ENCODE measurements around the gene USP20. TPM values are rescaled to one million over a fixed set of nuclear protein-coding genes. Genes with fewer than 3 reads are reported as not detected.

Gene USP20
- total RNA-seq, 6 donors from 2014 or later: 17.3 to 75.4 (median 26.2) TPM

GRCh38 chr9:129861447-129861827 lies 26.2 kb downstream of the USP20 start:
- Histone ChIP-seq H3K27ac (no peak overlapping the region), H3K4me3 (no peak overlapping the region), H3K9me3 (no peaks in the 10 kb centered on the region), H3K4me1 (no peaks in the 10 kb centered on the region), H3K36me3 (peaks cover 8 to 74% (median 45%) of the 10 kb centered on the region in 4 donors), H3K27me3 (no peaks in the 10 kb centered on the region)
- WGBS, 2 donors: 80 to 86% methylated on average over 8 to 12 of the region's 12 CpGs
- ATAC-seq (ENCODE audit: low FRiP score in 2 of 2) (no peak), DNase-seq (no peak)
- TF ChIP-seq EP300 (IDR thresholded peaks at IDR 0.05): no peak
- no peak for TF ChIP-seq POLR2A (IDR thresholded peaks at IDR 0.05)
- no peak for TF ChIP-seq CTCF (IDR thresholded peaks at IDR 0.05)
- TF ChIP-seq POLR2AphosphoS5 (IDR thresholded peaks at IDR 0.05): no peak

GRCh38 chr9:129863059-129863690 lies 27.9 kb downstream of the USP20 start:
- Histone ChIP-seq H3K9me3 (no peaks in the 10 kb centered on the region), H3K4me1 (no peaks in the 10 kb centered on the region), H3K4me3 (no peak overlapping the region), H3K36me3 (peaks cover 8 to 63% (median 44%) of the 10 kb centered on the region in 4 donors), H3K27me3 (no peaks in the 10 kb centered on the region), H3K27ac (no peak overlapping the region)
- ATAC-seq (ENCODE audit: low FRiP score in 2 of 2) (peak in 1 of 2 donors; percentile 20), DNase-seq (peak in 1 of 2 donors; percentile 53)
- TF ChIP-seq EP300 (IDR thresholded peaks at IDR 0.05) (no peak), POLR2AphosphoS5 (IDR thresholded peaks at IDR 0.05) (peak in 1 of 2 donors; percentile 38)
- 63 to 64% methylated on average over 7 to 13 of the region's 14 CpGs for WGBS, 2 donors

DNA sequence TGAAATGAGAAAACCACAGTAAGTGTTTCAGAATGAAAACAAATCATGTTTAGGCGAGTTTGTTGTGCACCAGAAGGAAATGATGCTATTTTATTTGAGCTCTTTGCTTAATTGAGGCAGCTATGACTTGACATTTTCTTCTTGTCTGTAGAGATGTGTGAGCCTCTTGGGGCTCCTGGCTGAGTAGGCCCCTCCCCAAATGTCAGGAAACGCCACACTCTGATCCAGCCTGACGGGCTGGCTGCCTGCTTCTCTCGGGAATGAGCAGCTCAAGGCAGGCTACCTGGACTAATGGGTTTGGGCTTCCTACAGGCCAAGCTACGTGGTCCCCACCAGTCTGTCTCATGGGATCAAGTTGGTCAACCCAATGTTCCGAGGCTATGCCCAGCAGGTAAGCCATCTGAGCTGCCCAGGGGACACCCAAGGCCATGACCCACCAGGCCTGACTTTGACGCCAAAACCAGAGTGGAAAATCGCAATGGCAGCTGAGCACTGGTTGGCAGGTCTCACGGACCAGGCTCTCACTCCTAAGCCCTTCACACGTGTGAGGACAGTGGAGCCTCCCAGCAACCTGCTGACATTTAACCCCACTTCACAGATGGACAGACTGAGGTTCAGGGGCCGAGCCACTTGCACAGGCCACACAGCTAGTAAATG lies 29.9 kb downstream of the USP20 start:
- no peaks in the 10 kb centered on the region for H3K4me1 ChIP-seq
- ATAC-seq (ENCODE audit: low FRiP score in 2 of 2): no peak
- H3K27me3 ChIP-seq: no peaks in the 10 kb centered on the region
- H3K27ac ChIP-seq: peak overlapping the region in 1 of 4 donors; percentile 35
- DNase-seq: no peak
- WGBS, 2 donors: 33 to 58% methylated on average over 4 to 10 of the region's 11 CpGs
- TF ChIP-seq EP300 (IDR thresholded peaks at IDR 0.05): no peak
- TF ChIP-seq POLR2A (IDR thresholded peaks at IDR 0.05): no peak
- TF ChIP-seq CTCF (IDR thresholded peaks at IDR 0.05): no peak
- no peak for TF ChIP-seq POLR2AphosphoS5 (IDR thresholded peaks at IDR 0.05)
- H3K4me3 ChIP-seq: no peak overlapping the region
- H3K9me3 ChIP-seq: no peaks in the 10 kb centered on the region
- H3K36me3 ChIP-seq: peaks cover 8 to 70% (median 39%) of the 10 kb centered on the region in 4 donors

- H3K4me1 ChIP-seq: no peaks in the 10 kb centered on the region
- no peak overlapping the region for H3K4me3 ChIP-seq
- peak overlapping the region in 1 of 4 donors; percentile 35 for H3K27ac ChIP-seq
- no peaks in the 10 kb centered on the region for H3K27me3 ChIP-seq
- DNase-seq (peak in 1 of 2 donors; percentile 38), ATAC-seq (ENCODE audit: low FRiP score in 2 of 2) (no peak)
- TF ChIP-seq CTCF (IDR thresholded peaks at IDR 0.05) (no peak), EP300 (IDR thresholded peaks at IDR 0.05) (no peak), POLR2A (IDR thresholded peaks at IDR 0.05) (no peak), POLR2AphosphoS5 (IDR thresholded peaks at IDR 0.05) (no peak)
- H3K36me3 ChIP-seq: peaks cover 8 to 64% (median 36%) of the 10 kb centered on the region in 4 donors
- no peaks in the 10 kb centered on the region for H3K9me3 ChIP-seq
- 70 to 84% methylated on average over 12 to 13 of the region's 14 CpGs for WGBS, 2 donors
Observed at GRCh38 chr9:129865668-129866320, 30.5 kb downstream of the USP20 start.

- Histone ChIP-seq H3K27ac (peak overlapping the region in 1 of 4 donors; percentile 39), H3K27me3 (no peaks in the 10 kb centered on the region), H3K4me3 (no peak overlapping the region), H3K36me3 (peaks cover 5 to 56% (median 29%) of the 10 kb centered on the region in 4 donors), H3K4me1 (no peaks in the 10 kb centered on the region), H3K9me3 (no peaks in the 10 kb centered on the region)
- TF ChIP-seq CTCF (IDR thresholded peaks at IDR 0.05) (no peak), POLR2AphosphoS5 (IDR thresholded peaks at IDR 0.05) (no peak), EP300 (IDR thresholded peaks at IDR 0.05) (no peak), POLR2A (IDR thresholded peaks at IDR 0.05) (no peak)
- ATAC-seq (ENCODE audit: low FRiP score in 2 of 2) (no peak), DNase-seq (peak in 1 of 2 donors; percentile 41)
- WGBS, 2 donors: 64 to 71% methylated on average over 13 to 17 of the region's 17 CpGs
Observed at GRCh38 chr9:129866394-129867135, 31.3 kb downstream of the USP20 start.

Data from upper lobe of left lung (tissue), 6 donors.